H1 (cell line): ENCODE measurements around the gene CHD1. TPM values are rescaled to one million over a fixed set of nuclear protein-coding genes. Genes with fewer than 3 reads are reported as not detected.

Experiments
- CTCF ChIA-PET: fragments of 300-600 bp; sonication (Branson Sonifier 250); formaldehyde crosslinking; loops from one replicate; lab custom pipeline; 2021; ENCODE audit not compliant: partially characterized antibody; lab: Charles Lee
- POLR2A ChIA-PET: fragments of 300-600 bp; sonication (Branson Sonifier 250); formaldehyde crosslinking; loops from one replicate; lab custom pipeline; 2021; ENCODE audit warnings: inconsistent platforms; ENCODE audit not compliant: partially characterized antibody; lab: Charles Lee
- DNase-seq, 2 experiments: peaks; one replicate each; pipeline versions ENCODE4 v3.0.0 to v3.0.0-alpha.2; 2010 to 2022; ENCODE audit warnings: low spot score in 2 of 2, low read depth in 1 of 2, mixed read lengths in 1 of 2
- FAIRE-seq: peaks from 2 replicates; lab custom pipeline; 2011; peaks lifted over from hg19 to GRCh38; lab: Jason Lieb, UNC
- H2AFZ ChIP-seq: 2 replicates; pipeline ENCODE4 v1.8.1; 2012; ENCODE audit warnings: low read length, inconsistent platforms
- H2AK5ac ChIP-seq: 2 replicates; pipeline ENCODE4 v1.6.1; 2013; ENCODE audit warnings: low read depth, low read length
- H2BK120ac ChIP-seq: replicated peaks from 2 replicates; pipeline ENCODE3; 2013; ENCODE audit warnings: low read depth, low read length, inconsistent platforms
- H2BK12ac ChIP-seq: 2 replicates; pipeline ENCODE4 v1.6.1; 2013; ENCODE audit warnings: low read depth, low read length
- H2BK15ac ChIP-seq: 2 replicates; pipeline ENCODE4 v1.6.1; 2013; ENCODE audit warnings: low read length
- H2BK20ac ChIP-seq: 2 replicates; pipeline ENCODE4 v1.6.1; 2013; ENCODE audit warnings: low read length
- H2BK5ac ChIP-seq: 2 replicates; pipeline ENCODE4 v1.6.1; 2013; ENCODE audit warnings: low read depth, low read length
- H3K14ac ChIP-seq: 2 replicates; pipeline ENCODE4 v1.6.1; 2013; ENCODE audit warnings: inconsistent platforms; ENCODE audit not compliant: insufficient read length
- H3K18ac ChIP-seq: 2 replicates; pipeline ENCODE4 v1.6.1; 2013; ENCODE audit warnings: low read length; ENCODE audit errors: extremely low read depth
- H3K23ac ChIP-seq: 2 replicates; pipeline ENCODE4 v1.6.1; 2013; ENCODE audit warnings: inconsistent platforms; ENCODE audit not compliant: insufficient read length
- H3K23me2 ChIP-seq: 2 replicates; pipeline ENCODE4 v1.6.1; 2013; ENCODE audit warnings: low read depth, low read length
- H3K27ac ChIP-seq: 2 replicates; pipeline ENCODE4 v1.6.1; 2011; ENCODE audit warnings: low read depth, low read length, inconsistent platforms
- H3K27me3 ChIP-seq, 4 experiments: replicated peaks in 1 of 4; 1 replicate in 1 of 4; 2 replicates in 3 of 4; pipeline versions ENCODE4 v1.6.1 to v1.8.1; 2011 to 2013; ENCODE audit warnings: low read length in 3 of 4, mild to moderate bottlenecking in 3 of 4, inconsistent platforms in 2 of 4, mixed read lengths in 2 of 4, moderate library complexity in 1 of 4; ENCODE audit not compliant: control insufficient read depth in 3 of 4, insufficient read depth in 3 of 4; ENCODE audit errors: extremely low read depth in 1 of 4
- H3K36me3 ChIP-seq, 4 experiments: 2 replicates each; pipeline versions ENCODE4 v1.6.1 to v1.8.1; 2011 to 2013; ENCODE audit warnings: mild to moderate bottlenecking in 4 of 4, low read length in 3 of 4, moderate library complexity in 2 of 4, control low read depth in 1 of 4, inconsistent platforms in 1 of 4; ENCODE audit not compliant: insufficient read depth in 4 of 4, control insufficient read depth in 2 of 4
- H3K4ac ChIP-seq: replicated peaks from 2 replicates; pipeline ENCODE3; 2013; ENCODE audit warnings: low read length, low read depth, mixed read lengths, inconsistent platforms; ENCODE audit not compliant: insufficient read length
- H3K4me1 ChIP-seq, 4 experiments: replicated peaks in 1 of 4; 1 replicate in 1 of 4; 2 replicates in 3 of 4; pipeline versions ENCODE4 v1.6.1 to v1.8.1; 2011 to 2013; ENCODE audit warnings: low read length in 3 of 4, inconsistent platforms in 2 of 4, mixed read lengths in 1 of 4; ENCODE audit not compliant: insufficient read depth in 4 of 4, control insufficient read depth in 3 of 4
- H3K4me2 ChIP-seq, 2 experiments: 2 replicates each; pipeline versions ENCODE4 v1.6.1 to v1.8.1; 2011 to 2013; ENCODE audit warnings: low read depth in 2 of 2, low read length in 2 of 2, control low read depth in 1 of 2, inconsistent platforms in 1 of 2, mild to moderate bottlenecking in 1 of 2; ENCODE audit not compliant: insufficient read depth in 1 of 2
- H3K4me3 ChIP-seq, 4 experiments: fragments of 200-600, 300-600 bp in 1 of 4; sonication (generic), shearing (Covaris generic), sonication (Bioruptor Twin) in 1 of 4; 2 replicates each; pipeline versions ENCODE4 v1.5.1 to v1.8.1; 2011 to 2016; ENCODE audit warnings: low read length in 4 of 4, low read depth in 3 of 4, control low read depth in 2 of 4, inconsistent platforms in 2 of 4, mild to moderate bottlenecking in 2 of 4, mixed read lengths in 1 of 4, moderate library complexity in 1 of 4; ENCODE audit not compliant: insufficient read depth in 2 of 4; ENCODE audit errors: extremely low read depth in 1 of 4
- H3K56ac ChIP-seq: replicated peaks from 2 replicates; pipeline ENCODE3; 2013; ENCODE audit warnings: low read depth, mild to moderate bottlenecking, mixed read lengths, low read length, inconsistent platforms; ENCODE audit not compliant: insufficient read length
- H3K79me1 ChIP-seq: 2 replicates; pipeline ENCODE4 v1.6.1; 2013; ENCODE audit warnings: low read depth, low read length, control low read depth
- H3K79me2 ChIP-seq, 2 experiments: 2 replicates each; pipeline versions ENCODE4 v1.6.1 to v1.8.1; 2012 to 2013; ENCODE audit warnings: low read length in 2 of 2, mild to moderate bottlenecking in 2 of 2, inconsistent platforms in 1 of 2; ENCODE audit not compliant: insufficient read depth in 2 of 2, control insufficient read depth in 1 of 2
- H3K9ac ChIP-seq, 4 experiments: replicated peaks in 1 of 4; 1 replicate in 1 of 4; 2 replicates in 3 of 4; pipeline versions ENCODE4 v1.6.1 to v1.8.1; 2011 to 2013; ENCODE audit warnings: low read depth in 3 of 4, low read length in 3 of 4, control low read depth in 2 of 4, mild to moderate bottlenecking in 2 of 4, moderate library complexity in 2 of 4, inconsistent platforms in 1 of 4; ENCODE audit errors: extremely low read depth in 1 of 4
- H3K9me3 ChIP-seq, 2 experiments: 2 replicates each; pipeline versions ENCODE4 v1.6.1 to v1.8.1; 2012 to 2013; ENCODE audit warnings: mild to moderate bottlenecking in 2 of 2, moderate library complexity in 2 of 2, control low read depth in 1 of 2, inconsistent platforms in 1 of 2, low read depth in 1 of 2, low read length in 1 of 2, mixed read lengths in 1 of 2; ENCODE audit not compliant: insufficient read depth in 2 of 2
- H4K20me1 ChIP-seq, 2 experiments: replicated peaks in 1 of 2; 2 replicates each; pipeline versions ENCODE3 to v1.8.1; 2011 to 2013; ENCODE audit warnings: inconsistent platforms in 2 of 2, low read length in 2 of 2, mild to moderate bottlenecking in 1 of 2; ENCODE audit not compliant: insufficient read depth in 2 of 2, control insufficient read depth in 1 of 2
- H4K5ac ChIP-seq: 2 replicates; pipeline ENCODE4 v1.6.1; 2013; ENCODE audit warnings: low read length, low read depth, mixed read lengths, inconsistent platforms; ENCODE audit not compliant: insufficient read length
- H4K8ac ChIP-seq: 2 replicates; pipeline ENCODE4 v1.8.0; 2013; ENCODE audit warnings: mild to moderate bottlenecking, moderate library complexity, low read length, inconsistent platforms; ENCODE audit not compliant: insufficient read depth; ENCODE audit errors: extremely low read depth
- H4K91ac ChIP-seq: replicated peaks from 2 replicates; pipeline ENCODE3; 2013; ENCODE audit warnings: low read length, mixed read lengths, inconsistent platforms; ENCODE audit not compliant: insufficient read length
- BCL11A ChIP-seq, 2 experiments: IDR thresholded peaks; one replicate each; pipeline ENCODE4 v1.6.1; 2011; ENCODE audit warnings: low read depth in 2 of 2, low read length in 2 of 2, mild to moderate bottlenecking in 2 of 2
- MAX ChIP-seq: IDR thresholded peaks from 2 replicates; pipeline ENCODE4 v1.6.1; 2012; ENCODE audit warnings: inconsistent platforms
- RNF2 ChIP-seq: fragments of 200-900, 300-1000 bp; sonication (generic); IDR thresholded peaks from 2 replicates; pipeline ENCODE4 v1.7.1; 2016; ENCODE audit warnings: borderline replicate concordance, low read depth, mild to moderate bottlenecking, antibody characterized with exemption, low read length; ENCODE audit not compliant: poor library complexity, severe bottlenecking; ENCODE audit errors: missing control alignments
- SAP30 ChIP-seq: fragments of 300-600 bp; sonication (generic); IDR thresholded peaks from 2 replicates; pipeline ENCODE4 v1.7.1; 2012; ENCODE audit warnings: low read length, moderate library complexity, mild to moderate bottlenecking, inconsistent platforms; ENCODE audit not compliant: insufficient read depth, insufficient replicate concordance
- SIX5 ChIP-seq: IDR thresholded peaks from 2 replicates; pipeline ENCODE4 v1.6.1; 2011; ENCODE audit warnings: mild to moderate bottlenecking, low read depth, low read length
- ZNF274 ChIP-seq: IDR thresholded peaks from 2 replicates; pipeline ENCODE4 v1.7.0; 2012; ENCODE audit warnings: low read length, borderline replicate concordance; ENCODE audit errors: extremely low read depth
- WGBS, 2 experiments: shearing (Covaris generic) in 1 of 2; methylation state at CpG; one replicate each; pipeline versions ENCODE4 v1.1.6 to v1.1.7; 2013 to 2015; ENCODE audit warnings: low lambda C conversion rate in 2 of 2, mixed read lengths in 2 of 2, inconsistent platforms in 1 of 2, low coverage in 1 of 2, missing lambda C conversion rate in 1 of 2; ENCODE audit not compliant: insufficient replicate concordance in 2 of 2, insufficient coverage in 1 of 2, insufficient read length in 1 of 2; ENCODE audit errors: extremely low coverage in 1 of 2, missing lambda C conversion rate in 1 of 2; 5-methylcytosine and 5-hydroxymethylcytosine counted together
- polyA plus RNA-seq, 7 experiments: library from polyadenylated mRNA; depleted of rRNA in 3 of 7; stranded (reverse) in 5 of 7; unstranded in 2 of 7; fragments of >200 nt in 5 of 7; fragments of 200-250 nt in 2 of 7; gene quantifications; 1 replicate in 5 of 7; 2 replicates in 1 of 7; 4 replicates in 1 of 7; pipeline versions ENCODE4 v1.2.1 to v1.2.3, GENCODE V29; 2011 to 2013; ENCODE audit warnings: missing spikeins in 2 of 7, mixed read lengths in 2 of 7
- total RNA-seq: library from RNA; stranded (reverse); fragmentation: NEBNext Ultra II Directional; extraction: Animal tissue kit (Norgen Biotek cat#: 25700); gene quantifications from 2 replicates; pipeline ENCODE4 v1.2.1, GENCODE V29; 2021

The CHD1 gene
- total and polyA plus RNA-seq, 2 of the 8 experiments (the other 6 are each of a cell fraction or from before 2014, with no cell fraction given) = 15.6 to 53.0 TPM

GRCh38 chr5:98872674-98873073 is 56.1 kb downstream of the CHD1 start:
- Histone ChIP-seq H2AFZ (no peak overlapping the region), H2BK120ac (no peak overlapping the region), H4K20me1 (peaks cover 0 to 3% of the 10 kb centered on the region in 2 experiments), H2BK12ac (no peak overlapping the region), H3K4me1 (no peaks in the 10 kb centered on the region), H3K79me2 (no peaks in the 10 kb centered on the region), H3K18ac (no peak overlapping the region), H3K79me1 (no peaks in the 10 kb centered on the region), H3K27me3 (no peaks in the 10 kb centered on the region), H4K8ac (no peak overlapping the region), H4K5ac (no peak overlapping the region), H3K36me3 (peaks cover 9 to 91% (median 41%) of the 10 kb centered on the region in 4 experiments), H2BK5ac (no peak overlapping the region), H3K4me2 (no peak overlapping the region), H3K23me2 (no peaks in the 10 kb centered on the region), H3K14ac (no peak overlapping the region), H3K27ac (no peak overlapping the region), H2BK15ac (no peak overlapping the region), H2BK20ac (no peak overlapping the region), H3K4me3 (no peak overlapping the region), H3K9ac (no peak overlapping the region), H3K4ac (no peak overlapping the region), H4K91ac (no peak overlapping the region), H3K56ac (no peak overlapping the region), H2AK5ac (no peak overlapping the region), H3K23ac (no peak overlapping the region), H3K9me3 (no peaks in the 10 kb centered on the region)
- 87% methylated on average over 4 of the region's 4 CpGs; no CpG with 5 or more reads in 1 of the 2 experiments for WGBS, 2 experiments
- no peak for DNase-seq
- no peak for FAIRE-seq
- TF ChIP-seq MAX = no peak
- no peak for TF ChIP-seq ZNF274
- no peak for TF ChIP-seq BCL11A (IDR thresholded peaks at IDR 0.05; ENCODE audit: low read depth in 2 of 2, low read length in 2 of 2)
- TF ChIP-seq SAP30 = no peak
- TF ChIP-seq RNF2 = no peak
- no peak for TF ChIP-seq SIX5
- CTCF ChIA-PET = no interaction called here
- POLR2A ChIA-PET = no interaction called here
